ENCODE results near the gene AHCY.

DNA sequence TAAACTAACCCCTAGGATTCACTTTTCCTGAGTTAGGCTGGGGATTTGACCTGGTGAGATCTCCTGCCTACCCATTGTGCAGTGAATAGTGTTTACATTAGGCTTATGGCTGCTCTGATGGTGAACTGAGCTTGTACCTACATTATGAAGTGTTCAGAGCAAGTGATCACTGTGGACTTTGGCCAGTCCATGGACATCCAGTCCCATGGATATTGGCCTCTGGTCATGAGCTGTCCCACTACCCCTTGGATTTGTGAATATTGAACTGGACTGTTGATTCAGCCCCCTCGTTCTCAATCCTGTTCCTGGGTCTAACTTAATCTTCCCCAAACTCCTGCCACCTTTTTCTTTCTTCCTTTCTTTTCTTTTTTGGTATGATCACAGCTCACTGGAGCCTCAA lies 48.2 kb downstream of the AHCY start:
- TF ChIP-seq USF1 (IDR thresholded peaks at IDR 0.05) (no peak), CREB1 (IDR thresholded peaks at IDR 0.05; ENCODE audit: low read depth) (no peak), NFIC (IDR thresholded peaks at IDR 0.05) (no peak), ZBTB7A (IDR thresholded peaks at IDR 0.05; ENCODE audit: low read depth) (no peak), YY1 (IDR thresholded peaks at IDR 0.05; ENCODE audit: low read depth) (no peak), TAF1 (IDR thresholded peaks at IDR 0.05; ENCODE audit: low read depth) (no peak), EP300 (IDR thresholded peaks at IDR 0.05; ENCODE audit: borderline replicate concordance) (no peak), RAD21 (IDR thresholded peaks at IDR 0.05; ENCODE audit: low read depth) (no peak), FOXM1 (IDR thresholded peaks at IDR 0.05; ENCODE audit: borderline replicate concordance, low read depth) (no peak), TCF12 (IDR thresholded peaks at IDR 0.05; ENCODE audit: low read depth) (no peak)
- TF ChIP-seq, protein P1, sequence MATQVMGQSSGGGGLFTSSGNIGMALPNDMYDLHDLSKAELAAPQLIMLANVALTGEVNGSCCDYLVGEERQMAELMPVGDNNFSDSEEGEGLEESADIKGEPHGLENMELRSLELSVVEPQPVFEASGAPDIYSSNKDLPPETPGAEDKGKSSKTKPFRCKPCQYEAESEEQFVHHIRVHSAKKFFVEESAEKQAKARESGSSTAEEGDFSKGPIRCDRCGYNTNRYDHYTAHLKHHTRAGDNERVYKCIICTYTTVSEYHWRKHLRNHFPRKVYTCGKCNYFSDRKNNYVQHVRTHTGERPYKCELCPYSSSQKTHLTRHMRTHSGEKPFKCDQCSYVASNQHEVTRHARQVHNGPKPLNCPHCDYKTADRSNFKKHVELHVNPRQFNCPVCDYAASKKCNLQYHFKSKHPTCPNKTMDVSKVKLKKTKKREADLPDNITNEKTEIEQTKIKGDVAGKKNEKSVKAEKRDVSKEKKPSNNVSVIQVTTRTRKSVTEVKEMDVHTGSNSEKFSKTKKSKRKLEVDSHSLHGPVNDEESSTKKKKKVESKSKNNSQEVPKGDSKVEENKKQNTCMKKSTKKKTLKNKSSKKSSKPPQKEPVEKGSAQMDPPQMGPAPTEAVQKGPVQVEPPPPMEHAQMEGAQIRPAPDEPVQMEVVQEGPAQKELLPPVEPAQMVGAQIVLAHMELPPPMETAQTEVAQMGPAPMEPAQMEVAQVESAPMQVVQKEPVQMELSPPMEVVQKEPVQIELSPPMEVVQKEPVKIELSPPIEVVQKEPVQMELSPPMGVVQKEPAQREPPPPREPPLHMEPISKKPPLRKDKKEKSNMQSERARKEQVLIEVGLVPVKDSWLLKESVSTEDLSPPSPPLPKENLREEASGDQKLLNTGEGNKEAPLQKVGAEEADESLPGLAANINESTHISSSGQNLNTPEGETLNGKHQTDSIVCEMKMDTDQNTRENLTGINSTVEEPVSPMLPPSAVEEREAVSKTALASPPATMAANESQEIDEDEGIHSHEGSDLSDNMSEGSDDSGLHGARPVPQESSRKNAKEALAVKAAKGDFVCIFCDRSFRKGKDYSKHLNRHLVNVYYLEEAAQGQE (IDR thresholded peaks at IDR 0.05; ENCODE audit: low read depth), result no peak
- TF ChIP-seq, protein P2, sequence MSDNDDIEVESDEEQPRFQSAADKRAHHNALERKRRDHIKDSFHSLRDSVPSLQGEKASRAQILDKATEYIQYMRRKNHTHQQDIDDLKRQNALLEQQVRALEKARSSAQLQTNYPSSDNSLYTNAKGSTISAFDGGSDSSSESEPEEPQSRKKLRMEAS (IDR thresholded peaks at IDR 0.05), result no peak

Measured in Ishikawa (cell line).